LNCaP clone FGC (cell line): ENCODE data around the gene CLCN6.
A peak's percentile ranks its signal among the peaks of the same experiment; 100 is the strongest.

Experiments
- DNase-seq: peaks from one replicate; pipeline ENCODE4 v3.0.0-alpha.2; 2011; ENCODE audit warnings: low read depth
- H3K4me3 ChIP-seq: 2 replicates; pipeline ENCODE4 v1.5.1; 2011; ENCODE audit warnings: mild to moderate bottlenecking, low read depth, low read length, control low read depth
- TF ChIP-seq, protein P1 (sequence below): IDR thresholded peaks from 2 replicates; pipeline ENCODE4 v1.5.1; 2012; ENCODE audit warnings: mild to moderate bottlenecking; ENCODE audit not compliant: control insufficient read depth, insufficient read depth; ENCODE audit errors: extremely low read depth

The CLCN6 gene, protein sequence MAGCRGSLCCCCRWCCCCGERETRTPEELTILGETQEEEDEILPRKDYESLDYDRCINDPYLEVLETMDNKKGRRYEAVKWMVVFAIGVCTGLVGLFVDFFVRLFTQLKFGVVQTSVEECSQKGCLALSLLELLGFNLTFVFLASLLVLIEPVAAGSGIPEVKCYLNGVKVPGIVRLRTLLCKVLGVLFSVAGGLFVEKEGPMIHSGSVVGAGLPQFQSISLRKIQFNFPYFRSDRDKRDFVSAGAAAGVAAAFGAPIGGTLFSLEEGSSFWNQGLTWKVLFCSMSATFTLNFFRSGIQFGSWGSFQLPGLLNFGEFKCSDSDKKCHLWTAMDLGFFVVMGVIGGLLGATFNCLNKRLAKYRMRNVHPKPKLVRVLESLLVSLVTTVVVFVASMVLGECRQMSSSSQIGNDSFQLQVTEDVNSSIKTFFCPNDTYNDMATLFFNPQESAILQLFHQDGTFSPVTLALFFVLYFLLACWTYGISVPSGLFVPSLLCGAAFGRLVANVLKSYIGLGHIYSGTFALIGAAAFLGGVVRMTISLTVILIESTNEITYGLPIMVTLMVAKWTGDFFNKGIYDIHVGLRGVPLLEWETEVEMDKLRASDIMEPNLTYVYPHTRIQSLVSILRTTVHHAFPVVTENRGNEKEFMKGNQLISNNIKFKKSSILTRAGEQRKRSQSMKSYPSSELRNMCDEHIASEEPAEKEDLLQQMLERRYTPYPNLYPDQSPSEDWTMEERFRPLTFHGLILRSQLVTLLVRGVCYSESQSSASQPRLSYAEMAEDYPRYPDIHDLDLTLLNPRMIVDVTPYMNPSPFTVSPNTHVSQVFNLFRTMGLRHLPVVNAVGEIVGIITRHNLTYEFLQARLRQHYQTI

DNA sequence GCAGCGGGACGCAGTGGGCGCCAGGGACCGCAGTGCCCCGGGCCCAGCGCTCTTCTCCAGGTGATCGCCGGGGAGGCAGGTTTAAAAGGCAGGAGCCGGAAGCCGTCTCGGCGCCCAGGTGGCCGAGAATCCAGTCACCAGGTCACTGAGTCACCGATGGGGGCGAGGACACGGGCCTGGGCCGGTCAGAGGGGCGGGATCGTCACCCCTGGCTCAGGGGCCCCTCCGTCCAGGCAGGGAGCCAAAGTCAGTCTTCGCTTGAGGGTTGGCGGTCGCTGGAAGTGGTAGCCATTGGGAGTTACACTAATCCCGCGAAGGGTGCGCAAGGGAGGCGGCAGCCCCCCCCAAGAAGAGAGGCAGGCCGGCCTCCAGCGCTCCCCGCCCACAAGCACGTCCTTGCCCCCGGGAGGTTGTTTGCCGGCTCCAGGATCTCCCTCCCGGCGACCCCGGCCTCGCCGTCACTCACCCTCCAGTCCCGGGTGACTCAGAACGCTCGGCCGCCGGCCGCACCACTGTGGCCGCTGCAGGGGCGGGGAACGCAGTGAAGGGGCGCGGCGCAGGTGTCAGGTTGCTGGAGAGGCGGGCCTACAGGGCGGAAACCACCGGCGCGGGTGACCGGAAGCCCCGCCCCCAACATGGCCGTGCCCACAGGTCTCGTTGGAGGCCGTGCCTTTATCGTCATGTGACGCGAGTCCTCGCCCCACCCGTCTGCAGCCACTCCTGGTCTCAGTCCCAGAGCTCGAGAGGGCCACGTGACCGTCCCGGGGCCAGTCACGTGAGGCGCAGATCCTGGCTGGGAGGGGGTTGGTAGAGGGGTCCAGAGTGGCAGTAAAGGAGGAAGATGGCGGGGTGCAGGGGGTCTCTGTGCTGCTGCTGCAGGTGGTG is at the start of gene CLCN6, which contains the start of gene MTHFR:
Gene CLCN6, plus strand, starts transcription at position 770 of the 885 bp plus-strand sequence. Its CDS starts 72 bp downstream, at position 842.
Gene MTHFR, minus strand, starts transcription at position 543 of the 885 bp plus-strand sequence. CDS start 2,848 bp downstream, outside the sequence.
- peak within 1 kb of the TSS; percentile 83 for H3K4me3 ChIP-seq
- TF ChIP-seq, protein P1, sequence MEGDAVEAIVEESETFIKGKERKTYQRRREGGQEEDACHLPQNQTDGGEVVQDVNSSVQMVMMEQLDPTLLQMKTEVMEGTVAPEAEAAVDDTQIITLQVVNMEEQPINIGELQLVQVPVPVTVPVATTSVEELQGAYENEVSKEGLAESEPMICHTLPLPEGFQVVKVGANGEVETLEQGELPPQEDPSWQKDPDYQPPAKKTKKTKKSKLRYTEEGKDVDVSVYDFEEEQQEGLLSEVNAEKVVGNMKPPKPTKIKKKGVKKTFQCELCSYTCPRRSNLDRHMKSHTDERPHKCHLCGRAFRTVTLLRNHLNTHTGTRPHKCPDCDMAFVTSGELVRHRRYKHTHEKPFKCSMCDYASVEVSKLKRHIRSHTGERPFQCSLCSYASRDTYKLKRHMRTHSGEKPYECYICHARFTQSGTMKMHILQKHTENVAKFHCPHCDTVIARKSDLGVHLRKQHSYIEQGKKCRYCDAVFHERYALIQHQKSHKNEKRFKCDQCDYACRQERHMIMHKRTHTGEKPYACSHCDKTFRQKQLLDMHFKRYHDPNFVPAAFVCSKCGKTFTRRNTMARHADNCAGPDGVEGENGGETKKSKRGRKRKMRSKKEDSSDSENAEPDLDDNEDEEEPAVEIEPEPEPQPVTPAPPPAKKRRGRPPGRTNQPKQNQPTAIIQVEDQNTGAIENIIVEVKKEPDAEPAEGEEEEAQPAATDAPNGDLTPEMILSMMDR, result no peak
- peak; percentile 96 for DNase-seq

DNA sequence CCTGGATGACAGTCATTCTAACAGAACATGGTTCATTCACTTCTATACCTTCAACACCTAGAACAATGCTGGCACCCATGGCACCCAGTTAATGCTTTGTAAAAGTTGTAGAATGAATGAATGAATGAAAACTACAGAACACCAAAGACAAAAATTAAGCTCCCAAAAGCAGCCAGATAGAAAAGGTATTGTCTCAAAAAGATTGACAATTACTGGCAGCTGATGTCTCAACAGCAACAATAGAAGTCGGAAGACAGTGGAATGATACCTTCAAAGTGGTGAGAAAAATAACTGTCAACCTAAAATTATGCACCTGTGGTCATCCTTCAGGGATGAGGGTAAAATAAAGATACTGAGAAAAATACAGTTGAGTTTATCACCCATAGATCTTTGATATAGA is 48.9 kb upstream of the CLCN6 start:
- TF ChIP-seq, protein P1, result no peak
- DNase-seq, result no peak
- H3K4me3 ChIP-seq, result no peak overlapping the region

DNA sequence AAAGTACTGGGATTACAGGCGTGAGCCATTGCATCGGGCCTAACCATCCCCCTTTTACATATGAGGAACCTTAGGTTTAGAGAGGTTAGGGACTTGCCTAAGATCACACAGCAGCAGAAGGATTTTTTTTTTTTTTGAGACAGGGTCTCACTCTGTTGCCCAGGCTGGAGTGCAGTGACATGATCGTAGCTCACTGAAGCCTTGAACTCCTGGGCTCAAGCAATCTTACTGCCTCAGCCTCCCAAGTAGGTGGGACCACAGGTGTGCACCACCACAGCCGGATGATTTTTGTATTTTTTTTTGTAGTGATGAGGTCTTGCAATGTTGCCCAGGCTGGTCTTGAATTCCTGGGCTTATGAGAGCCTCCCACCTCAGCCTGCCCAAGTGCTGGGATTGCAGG is 46.2 kb upstream of the CLCN6 start:
- H3K4me3 ChIP-seq, result no peak overlapping the region
- DNase-seq, result no peak
- TF ChIP-seq, protein P1, result no peak

DNA sequence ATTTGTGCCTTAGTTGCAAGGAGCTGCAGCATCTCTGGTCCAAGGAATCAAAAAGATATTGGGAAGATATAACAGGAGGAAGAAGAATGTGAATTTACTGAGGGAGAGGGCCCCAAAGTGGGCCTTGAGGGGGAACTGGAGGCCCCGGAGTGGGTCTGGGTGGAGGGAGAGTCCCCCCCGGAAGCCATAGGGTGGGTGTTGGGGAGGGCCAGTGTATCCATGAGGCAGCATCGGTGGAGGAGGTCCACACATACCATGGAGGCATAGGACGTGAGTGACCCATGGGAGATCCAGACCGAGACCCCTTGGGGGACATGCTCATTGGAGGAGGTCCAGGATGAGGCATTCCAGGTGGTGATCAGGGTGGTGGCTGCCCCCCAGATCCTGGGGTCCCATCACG is 44.7 kb upstream of the CLCN6 start:
- H3K4me3 ChIP-seq, result no peak overlapping the region
- TF ChIP-seq, protein P1, result no peak
- no peak for DNase-seq

DNA sequence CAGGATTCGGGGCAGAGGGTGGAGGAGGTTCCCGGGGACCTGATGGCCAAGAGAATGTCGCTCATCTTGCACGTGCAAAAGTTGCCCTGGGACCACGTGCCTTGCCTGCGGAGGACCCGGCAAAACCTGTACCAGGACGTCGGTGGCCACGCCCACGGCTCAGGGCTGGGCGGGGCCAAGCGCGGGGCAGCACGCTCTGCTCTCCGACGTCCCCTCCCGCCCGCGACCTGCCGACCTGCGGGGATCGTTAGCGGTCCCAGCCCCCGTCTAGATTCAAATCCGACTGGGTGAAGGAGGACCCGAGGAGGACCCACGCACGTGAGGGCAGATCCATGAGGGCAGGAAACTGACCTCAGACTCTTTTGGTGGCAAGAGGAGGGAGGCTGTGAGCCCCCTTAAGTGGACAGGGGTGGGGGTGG is 44.0 kb upstream of the CLCN6 start, which contains the start of gene C1orf167:
Gene C1orf167, plus strand, starts transcription at position 206 of the 419 bp plus-strand sequence. CDS start 2,208 bp downstream, outside the sequence.
- no peak within 1 kb of the TSS for H3K4me3 ChIP-seq
- TF ChIP-seq, protein P1, result no peak
- DNase-seq, result no peak

DNA sequence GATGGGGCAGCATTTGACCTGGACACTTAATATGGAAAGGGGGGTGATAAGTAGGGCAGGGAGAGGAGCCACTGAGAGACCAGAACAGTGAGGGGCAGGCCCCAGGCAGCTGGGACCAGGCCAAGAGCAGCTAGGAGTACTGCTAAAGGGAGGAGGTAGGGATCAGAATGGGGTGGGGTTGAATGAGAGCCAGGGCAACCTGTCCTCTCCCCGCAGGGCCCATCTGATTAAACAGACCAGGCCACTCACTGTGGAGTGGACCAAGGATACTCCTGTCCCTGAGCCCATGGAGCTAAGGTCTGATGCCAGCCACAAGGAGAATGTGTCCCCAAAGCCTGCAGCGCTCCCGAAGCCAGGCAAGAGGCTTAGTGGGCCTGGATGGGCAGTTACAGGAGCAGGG is 41.9 kb upstream of the CLCN6 start:
- DNase-seq, result no peak
- TF ChIP-seq, protein P1, result no peak
- H3K4me3 ChIP-seq, result no peak overlapping the region
